ENCODE results near the gene ERFE.
"Not testable (repeated sequence)": the region's sequence is repeated elsewhere in the genome, so short reads cannot be mapped to it uniquely, and the experiment has no call there.

Gene ERFE

GRCh38 chr2:238169048-238169707 is 10.4 kb downstream of the ERFE start:
- Histone ChIP-seq H3K27ac (ENCODE audit: low read length) (peak overlapping the region; percentile 16; the same call in 1 of the 2 replicates), H3K27me3 (ENCODE audit: low read depth, low read length) (no peaks in the 10 kb centered on the region), H3K9ac (ENCODE audit: low read length) (no peak overlapping the region), H3K79me2 (ENCODE audit: low read length) (no peaks in the 10 kb centered on the region), H2AFZ (ENCODE audit: low read depth, low read length) (no peak overlapping the region), H4K20me1 (ENCODE audit: insufficient read depth, low read length) (no peaks in the 10 kb centered on the region), H3K4me2 (ENCODE audit: low read length) (no peak overlapping the region), H3K4me1 (ENCODE audit: low read length) (peaks cover 3% of the 10 kb centered on the region; the same call in 1 of the 2 replicates), H3K36me3 (replicated peaks; ENCODE audit: low read depth, low read length) (peaks cover 15% of the 10 kb centered on the region), H3K9me3 (ENCODE audit: insufficient read depth, low read length) (no peaks in the 10 kb centered on the region), H3K4me3 (ENCODE audit: low read length) (no peak overlapping the region)
- no peak for TF ChIP-seq EZH2phosphoT487 (IDR thresholded peaks at IDR 0.05; ENCODE audit: low read depth)

GRCh38 chr2:238169708-238170251 is 11.0 kb downstream of the ERFE start:
- Histone ChIP-seq H3K36me3 (replicated peaks; ENCODE audit: low read depth, low read length) (peaks cover 18% of the 10 kb centered on the region), H4K20me1 (ENCODE audit: insufficient read depth, low read length) (no peaks in the 10 kb centered on the region), H3K9me3 (ENCODE audit: insufficient read depth, low read length) (no peaks in the 10 kb centered on the region), H2AFZ (ENCODE audit: low read depth, low read length) (no peak overlapping the region), H3K4me2 (ENCODE audit: low read length) (no peak overlapping the region), H3K27me3 (ENCODE audit: low read depth, low read length) (no peaks in the 10 kb centered on the region), H3K4me1 (ENCODE audit: low read length) (peaks cover 3% of the 10 kb centered on the region; the same call in 1 of the 2 replicates), H3K4me3 (ENCODE audit: low read length) (no peak overlapping the region), H3K9ac (ENCODE audit: low read length) (no peak overlapping the region), H3K27ac (ENCODE audit: low read length) (peak overlapping the region; percentile 16; the same call in 1 of the 2 replicates), H3K79me2 (ENCODE audit: low read length) (no peaks in the 10 kb centered on the region)
- TF ChIP-seq CTCF (IDR thresholded peaks at IDR 0.05; ENCODE audit: low read depth, low read length) (no peak), EZH2phosphoT487 (IDR thresholded peaks at IDR 0.05; ENCODE audit: low read depth) (no peak)

- Histone ChIP-seq H3K36me3 (replicated peaks; ENCODE audit: low read depth, low read length) (peaks cover 18% of the 10 kb centered on the region), H3K9ac (ENCODE audit: low read length) (no peak overlapping the region), H3K4me1 (ENCODE audit: low read length) (peaks cover 3% of the 10 kb centered on the region; the same call in 1 of the 2 replicates), H3K27me3 (ENCODE audit: low read depth, low read length) (no peaks in the 10 kb centered on the region), H2AFZ (ENCODE audit: low read depth, low read length) (no peak overlapping the region), H3K4me2 (ENCODE audit: low read length) (no peak overlapping the region), H3K9me3 (ENCODE audit: insufficient read depth, low read length) (no peaks in the 10 kb centered on the region), H4K20me1 (ENCODE audit: insufficient read depth, low read length) (no peaks in the 10 kb centered on the region), H3K4me3 (ENCODE audit: low read length) (no peak overlapping the region), H3K79me2 (ENCODE audit: low read length) (no peaks in the 10 kb centered on the region), H3K27ac (ENCODE audit: low read length) (no peak overlapping the region)
- no peak for TF ChIP-seq CTCF (IDR thresholded peaks at IDR 0.05; ENCODE audit: low read depth, low read length)
Observed at GRCh38 chr2:238170386-238171071, 11.8 kb downstream of the ERFE start.

- not testable (repeated sequence) for H3K9ac ChIP-seq (ENCODE audit: low read length); H3K27me3 ChIP-seq (ENCODE audit: low read depth, low read length); H3K4me2 ChIP-seq (ENCODE audit: low read length); H3K27ac ChIP-seq (ENCODE audit: low read length); H3K4me1 ChIP-seq (ENCODE audit: low read length); H3K79me2 ChIP-seq (ENCODE audit: low read length); H4K20me1 ChIP-seq (ENCODE audit: insufficient read depth, low read length); H3K9me3 ChIP-seq (ENCODE audit: insufficient read depth, low read length); H3K4me3 ChIP-seq (ENCODE audit: low read length); H2AFZ ChIP-seq (ENCODE audit: low read depth, low read length)
- peaks cover 18% of the 10 kb centered on the region for H3K36me3 ChIP-seq (replicated peaks; ENCODE audit: low read depth, low read length)
Observed at GRCh38 chr2:238171072-238171431, 12.3 kb downstream of the ERFE start.

Data from OCI-LY3 (cell line).